Measurements from ENCODE around the gene ARHGAP44.
"Not testable (repeated sequence)": the region's sequence is repeated elsewhere in the genome, so short reads cannot be mapped to it uniquely, and the experiment has no call there.

Gene ARHGAP44

DNA sequence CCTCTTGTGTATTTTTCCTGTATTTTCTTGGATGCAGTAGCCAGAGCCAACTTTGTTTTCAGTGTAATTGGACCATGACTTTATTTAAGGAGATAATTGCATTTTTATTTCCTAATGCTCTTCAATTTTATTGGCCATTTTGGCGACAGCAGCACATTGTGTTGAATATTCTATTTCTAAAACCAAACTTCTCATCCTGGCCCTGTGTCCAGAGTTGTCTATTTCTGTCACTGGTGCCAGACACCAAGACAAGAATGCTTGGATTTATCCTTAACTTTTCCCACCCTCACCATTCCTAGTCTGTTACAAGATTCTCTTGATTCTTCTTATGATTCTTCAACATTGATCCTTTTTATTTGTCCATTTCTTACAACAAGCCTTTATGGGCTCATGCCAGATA is 37.1 kb downstream of the ARHGAP44 start:
- no peak for DNase-seq

- DNase-seq: no peak
Measured at GRCh38 chr17:12830777-12831247, 41.5 kb downstream of the ARHGAP44 start.

DNA sequence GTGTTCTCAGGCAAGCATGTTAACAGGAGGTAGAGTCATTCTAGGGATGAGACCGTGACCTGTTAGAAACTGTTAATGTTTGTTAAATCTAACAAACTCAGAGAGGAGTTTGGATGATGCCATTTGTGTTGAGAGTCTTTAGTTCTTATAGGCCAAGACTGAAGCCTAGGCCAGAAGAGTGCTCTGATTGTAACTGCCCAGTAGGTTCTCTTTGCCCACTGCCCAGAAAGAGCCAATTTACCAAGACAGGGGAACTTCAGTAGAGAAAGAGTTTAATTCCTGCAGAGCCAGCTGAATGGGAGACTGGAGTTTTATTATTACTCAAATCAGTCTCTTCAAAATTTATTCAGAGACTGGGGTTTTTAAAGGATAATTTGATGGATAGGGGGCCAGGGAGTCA is 42.5 kb downstream of the ARHGAP44 start:
- no peak for DNase-seq

- DNase-seq: no peak
Measured at GRCh38 chr17:12839042-12839441, 49.7 kb downstream of the ARHGAP44 start.

GRCh38 chr17:12842936-12843335 is 53.6 kb downstream of the ARHGAP44 start:
- no peak for DNase-seq

- DNase-seq: no peak
Measured at GRCh38 chr17:12850996-12851395, 61.7 kb downstream of the ARHGAP44 start.

GRCh38 chr17:12851901-12852435 is 62.7 kb downstream of the ARHGAP44 start:
- no peak for DNase-seq

GRCh38 chr17:12853921-12854320 is 64.6 kb downstream of the ARHGAP44 start:
- no peak for DNase-seq

GRCh38 chr17:12856416-12856815 is 67.1 kb downstream of the ARHGAP44 start:
- DNase-seq: no peak

- no peak for DNase-seq
Measured at GRCh38 chr17:12857592-12857991, 68.3 kb downstream of the ARHGAP44 start.

DNA sequence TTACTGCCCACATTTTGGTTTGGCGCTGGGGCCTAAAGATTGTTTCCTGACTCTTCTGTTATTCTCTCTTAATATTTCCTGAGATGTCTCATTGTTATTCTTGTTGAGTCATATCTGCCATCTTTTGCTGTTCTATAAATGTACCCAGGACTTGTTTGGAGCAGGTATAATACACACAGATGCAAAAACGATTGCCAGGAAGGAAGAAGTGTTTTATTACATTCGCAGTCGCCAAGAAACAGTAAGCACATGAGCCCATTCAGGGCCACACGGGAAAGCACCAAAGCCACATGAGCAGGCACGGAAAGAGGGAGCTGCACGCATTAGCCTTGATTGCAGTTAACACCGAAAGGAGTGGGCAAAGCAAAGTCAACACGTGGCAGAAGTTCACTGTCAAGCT is 70.2 kb downstream of the ARHGAP44 start:
- DNase-seq: no peak

DNA sequence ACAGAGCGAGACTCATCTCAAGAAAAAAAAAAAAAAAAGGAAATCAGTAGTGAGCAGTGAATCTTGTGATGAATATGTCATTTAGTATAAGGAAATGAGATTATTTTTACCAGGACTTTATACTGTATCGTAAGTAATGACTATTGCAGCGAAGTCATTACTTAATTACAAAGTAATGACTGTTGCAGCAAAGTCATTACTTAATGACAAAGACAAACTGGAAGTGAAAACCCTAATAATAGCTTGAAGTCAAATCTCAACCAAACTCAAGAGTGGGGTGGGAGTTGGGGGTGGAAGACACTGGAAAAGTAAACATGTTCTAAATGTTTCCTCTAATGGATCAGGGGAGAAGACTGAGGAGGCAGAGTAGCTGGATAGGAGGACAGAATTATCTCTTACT is 76.5 kb downstream of the ARHGAP44 start:
- DNase-seq: no peak

GRCh38 chr17:12866244-12866643 is 76.9 kb downstream of the ARHGAP44 start:
- no peak for DNase-seq

- no peak for DNase-seq
Measured at GRCh38 chr17:12867726-12868125, 78.4 kb downstream of the ARHGAP44 start.

- not testable (repeated sequence) for DNase-seq
Measured at GRCh38 chr17:12873415-12874125, 84.3 kb downstream of the ARHGAP44 start.

GRCh38 chr17:12877953-12878669 is 88.8 kb downstream of the ARHGAP44 start:
- DNase-seq: no peak

DNA sequence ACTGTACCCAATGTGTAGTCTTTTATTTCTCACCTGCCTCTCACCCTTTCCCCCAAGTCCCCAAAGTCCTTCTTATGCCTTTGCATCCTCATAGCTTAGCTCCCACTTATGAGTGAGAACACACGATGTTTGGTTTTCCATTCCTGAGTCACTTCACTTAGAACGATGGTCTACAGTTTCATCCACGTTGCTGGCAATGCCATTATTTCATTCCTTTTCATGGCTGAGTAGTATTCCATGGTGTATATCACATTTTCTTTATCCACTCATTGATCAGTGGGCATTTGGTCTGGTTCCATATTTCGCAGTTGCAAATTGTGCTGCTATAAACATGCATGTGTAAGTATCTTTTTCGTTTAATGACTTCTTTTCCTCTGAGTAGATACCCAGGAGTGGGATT is 89.8 kb downstream of the ARHGAP44 start:
- not testable (repeated sequence) for DNase-seq

GRCh38 chr17:12883472-12883871 is 94.2 kb downstream of the ARHGAP44 start:
- no peak for DNase-seq

- no peak for DNase-seq
Measured at GRCh38 chr17:12887088-12887487, 97.8 kb downstream of the ARHGAP44 start.

DNA sequence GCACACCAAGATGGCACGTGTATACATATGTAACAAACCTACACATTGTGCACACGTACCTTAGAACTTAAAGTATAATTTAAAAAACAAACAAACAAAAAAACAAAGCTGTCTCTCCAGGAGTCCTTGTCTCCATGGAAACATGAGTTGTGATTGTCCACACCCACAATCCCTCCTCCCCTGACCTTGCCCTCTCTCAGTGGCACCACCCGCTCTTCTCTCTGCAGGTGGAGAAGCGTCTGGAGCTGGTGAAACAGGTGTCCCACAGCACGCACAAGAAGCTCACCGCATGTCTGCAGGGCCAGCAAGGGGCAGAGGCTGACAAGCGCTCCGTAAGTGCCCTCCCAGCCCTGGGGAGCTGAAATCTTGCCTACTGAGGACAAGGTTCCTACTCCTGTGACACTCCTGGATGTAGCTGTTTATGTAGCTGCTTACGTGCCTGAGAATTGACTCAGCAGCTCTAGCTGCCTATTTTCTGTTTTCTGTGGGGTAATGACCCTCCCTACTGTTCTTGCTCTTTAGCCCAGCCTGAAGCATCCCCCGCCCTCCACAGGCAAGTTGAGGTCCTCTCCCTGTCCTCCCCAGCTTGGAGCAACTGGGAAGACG is 107.0 kb downstream of the ARHGAP44 start:
- DNase-seq: no peak

DNA sequence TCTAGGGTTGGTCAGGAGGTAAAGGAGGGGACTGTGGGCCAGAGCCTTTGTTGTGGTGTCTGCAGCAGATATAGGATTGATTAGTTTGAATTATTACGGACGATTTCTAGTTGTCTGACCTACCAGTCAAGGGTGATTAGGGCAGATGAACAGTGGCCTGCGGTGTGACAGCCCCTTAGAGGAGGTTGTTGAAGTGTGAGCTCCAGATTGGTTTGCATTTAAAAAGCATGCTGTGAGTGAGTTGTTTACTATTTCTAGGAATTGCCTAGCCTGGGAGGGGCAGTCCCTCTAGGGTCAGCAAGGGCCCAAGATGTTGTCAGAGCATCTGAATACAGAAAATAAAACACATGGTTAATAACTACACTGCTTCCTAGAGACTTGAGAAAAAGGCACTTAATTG is 108.8 kb downstream of the ARHGAP44 start:
- no peak for DNase-seq

DNA sequence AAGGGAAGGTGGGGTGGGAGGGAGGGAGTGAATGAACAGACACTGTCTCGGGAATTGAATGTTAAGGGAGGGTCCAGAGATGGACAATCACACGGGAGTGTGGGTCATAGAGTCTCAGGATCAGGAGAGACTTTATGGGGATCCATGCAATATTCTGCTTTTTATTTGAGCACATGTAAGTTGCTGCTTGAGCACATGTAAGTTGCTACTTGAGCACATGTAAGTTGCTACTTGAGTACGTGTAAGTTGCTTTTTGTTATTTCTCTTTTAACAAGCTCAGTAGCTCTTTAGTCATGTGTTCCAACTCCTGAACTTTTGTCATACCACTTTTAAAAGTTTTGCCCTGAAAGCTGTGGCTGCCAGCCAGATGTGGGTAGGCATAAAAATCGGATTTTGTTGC is 110.3 kb downstream of the ARHGAP44 start:
- DNase-seq: no peak

DNA sequence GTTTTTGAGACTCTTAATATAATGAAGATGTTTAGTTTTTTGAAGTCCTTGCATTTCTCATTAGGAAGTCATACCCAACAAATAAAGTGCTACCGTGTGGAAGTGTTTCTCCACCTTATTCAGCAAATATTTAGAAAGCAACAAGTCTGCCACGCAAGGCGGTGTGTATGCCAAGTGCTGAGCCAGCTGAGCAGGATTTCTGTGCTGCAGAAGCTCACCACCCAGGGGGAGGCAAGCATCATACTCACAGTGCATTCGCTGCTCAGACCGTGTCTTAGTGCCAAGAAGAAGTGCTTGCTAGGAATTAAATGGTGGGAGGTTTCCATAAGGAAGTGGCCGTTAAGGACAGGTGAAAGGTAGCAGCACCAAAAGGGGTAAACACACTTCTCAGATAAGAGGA is 111.2 kb downstream of the ARHGAP44 start:
- no peak for DNase-seq

DNA sequence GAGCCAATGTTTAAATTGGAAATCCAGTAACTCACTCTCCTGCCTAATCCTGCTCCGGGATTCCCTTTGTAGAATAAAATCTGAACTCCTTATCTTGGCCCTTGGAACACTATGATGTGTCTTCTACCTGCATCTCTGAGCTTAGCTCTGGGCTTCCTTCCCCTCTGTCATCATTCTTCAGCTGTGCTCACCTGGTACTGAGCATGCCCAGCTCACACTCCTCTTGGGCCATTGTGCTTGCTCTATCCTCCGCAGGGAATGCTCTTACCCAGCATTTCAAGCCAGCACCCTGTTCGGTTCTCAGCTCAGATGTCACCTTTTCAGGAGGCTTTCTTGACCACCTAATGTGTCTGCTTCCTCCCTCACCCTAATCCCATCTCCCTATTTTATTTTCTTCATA is 112.7 kb downstream of the ARHGAP44 start:
- DNase-seq: no peak

All from stimulated activated naive CD4-positive, alpha-beta T cell treated with Interleukin-2 at 50 U/mL for 16 hours (primary cell).